Lung (tissue), 12 donors: ENCODE data around the gene LGALS4. TPM values are rescaled to one million over a fixed set of nuclear protein-coding genes. Genes with fewer than 3 reads are reported as not detected.
"Not testable (repeated sequence)": the region's sequence is repeated elsewhere in the genome, so short reads cannot be mapped to it uniquely, and the experiment has no call there.

Source experiments
- ATAC-seq: fragments of 200-7000 bp; cut with Tn5 transposase; one replicate; pipeline ENCODE4 v1.9.1; 2020; ENCODE audit warnings: moderate number of reproducible peaks; ENCODE audit not compliant: insufficient read depth, low FRiP score
- DNase-seq, 3 donors: peaks; one replicate each; pipeline ENCODE4 v3.0.0-alpha.2; 2013 to 2017
- H3K27ac ChIP-seq, 2 donors: one replicate each; pipeline ENCODE4 v1.5.1; 2013; ENCODE audit warnings: mild to moderate bottlenecking in 2 of 2, moderate library complexity in 2 of 2, control low read depth in 1 of 2, inconsistent platforms in 1 of 2, low read depth in 1 of 2, low read length in 1 of 2
- H3K27me3 ChIP-seq, 3 donors: one replicate each; pipeline ENCODE4 v1.5.1; 2013; ENCODE audit warnings: low read length in 2 of 3; ENCODE audit not compliant: control insufficient read depth in 3 of 3, insufficient read depth in 3 of 3
- H3K36me3 ChIP-seq, 4 donors: one replicate each; pipeline ENCODE4 v1.5.1; 2013; ENCODE audit warnings: low read length in 4 of 4, mild to moderate bottlenecking in 1 of 4, moderate library complexity in 1 of 4; ENCODE audit not compliant: control insufficient read depth in 4 of 4, insufficient read depth in 4 of 4
- H3K4me1 ChIP-seq, 5 donors: one replicate each; pipeline ENCODE4 v1.5.1; 2013; ENCODE audit warnings: low read length in 5 of 5, mild to moderate bottlenecking in 2 of 5, moderate library complexity in 1 of 5; ENCODE audit not compliant: control insufficient read depth in 5 of 5, insufficient read depth in 5 of 5
- H3K4me3 ChIP-seq: one replicate; pipeline ENCODE4 v1.5.1; 2013; ENCODE audit warnings: mild to moderate bottlenecking, control low read depth, moderate library complexity
- H3K9ac ChIP-seq, 2 donors: one replicate each; pipeline ENCODE4 v1.5.1; 2013; ENCODE audit warnings: low read length in 2 of 2, control low read depth in 1 of 2; ENCODE audit not compliant: insufficient read depth in 1 of 2
- H3K9me3 ChIP-seq, 4 donors: one replicate each; pipeline ENCODE4 v1.5.1; 2013; ENCODE audit warnings: low read length in 3 of 4, mild to moderate bottlenecking in 1 of 4, moderate library complexity in 1 of 4; ENCODE audit not compliant: control insufficient read depth in 4 of 4, insufficient read depth in 3 of 4
- WGBS, 2 donors: extraction: QIAGEN DNeasy Blood & Tissue Kit; methylation state at CpG; one replicate each; pipeline ENCODE4 v1.1.7; 2013; 5-methylcytosine and 5-hydroxymethylcytosine counted together
- polyA plus RNA-seq, 2 donors: library from polyadenylated mRNA; stranded (reverse); fragments of 200-250 nt; gene quantifications; one replicate each; pipeline ENCODE4 v1.2.1, GENCODE V29; 2013
- total RNA-seq, 2 donors: library from RNA; depleted of rRNA in 1 of 2; stranded (reverse); fragments of >200 nt in 1 of 2; gene quantifications; one replicate each; pipeline ENCODE4 v1.2.1, GENCODE V29; 2014 to 2021
- TF ChIP-seq, protein P1 (sequence below): IDR thresholded peaks from 2 replicates; pipeline ENCODE4 v1.5.1; 2012; ENCODE audit warnings: mild to moderate bottlenecking; ENCODE audit errors: control extremely low read depth, extremely low read depth
- donor health status: control.
- donor health status: control.
- donor health status: Bipolar disorder and iron deficiency.
- donor health status: healthy.
- donor health status: DM: yes; HTN: yes; CAD: no.

The LGALS4 gene
- total and polyA plus RNA-seq, 4 donors, result 0.39 to 4.1 (median 2.6) TPM

GRCh38 chr19:38808741-38809140, 4.0 kb downstream of the LGALS4 start:
- Histone ChIP-seq H3K27me3 (no peaks in the 10 kb centered on the region), H3K36me3 (no peaks in the 10 kb centered on the region), H3K4me3 (no peak overlapping the region), H3K4me1 (peaks cover 0 to 7% (median 0%) of the 10 kb centered on the region in 5 donors), H3K9ac (no peak overlapping the region), H3K9me3 (no peaks in the 10 kb centered on the region), H3K27ac (no peak overlapping the region)
- ATAC-seq, result no peak
- DNase-seq, result no peak
- WGBS, 2 donors, result 92 to 95% methylated on average over 17 of the region's 17 CpGs
- TF ChIP-seq, protein P1, sequence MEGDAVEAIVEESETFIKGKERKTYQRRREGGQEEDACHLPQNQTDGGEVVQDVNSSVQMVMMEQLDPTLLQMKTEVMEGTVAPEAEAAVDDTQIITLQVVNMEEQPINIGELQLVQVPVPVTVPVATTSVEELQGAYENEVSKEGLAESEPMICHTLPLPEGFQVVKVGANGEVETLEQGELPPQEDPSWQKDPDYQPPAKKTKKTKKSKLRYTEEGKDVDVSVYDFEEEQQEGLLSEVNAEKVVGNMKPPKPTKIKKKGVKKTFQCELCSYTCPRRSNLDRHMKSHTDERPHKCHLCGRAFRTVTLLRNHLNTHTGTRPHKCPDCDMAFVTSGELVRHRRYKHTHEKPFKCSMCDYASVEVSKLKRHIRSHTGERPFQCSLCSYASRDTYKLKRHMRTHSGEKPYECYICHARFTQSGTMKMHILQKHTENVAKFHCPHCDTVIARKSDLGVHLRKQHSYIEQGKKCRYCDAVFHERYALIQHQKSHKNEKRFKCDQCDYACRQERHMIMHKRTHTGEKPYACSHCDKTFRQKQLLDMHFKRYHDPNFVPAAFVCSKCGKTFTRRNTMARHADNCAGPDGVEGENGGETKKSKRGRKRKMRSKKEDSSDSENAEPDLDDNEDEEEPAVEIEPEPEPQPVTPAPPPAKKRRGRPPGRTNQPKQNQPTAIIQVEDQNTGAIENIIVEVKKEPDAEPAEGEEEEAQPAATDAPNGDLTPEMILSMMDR, result no peak

- not testable (repeated sequence) for H3K9ac ChIP-seq, H3K27ac ChIP-seq, H3K9me3 ChIP-seq, DNase-seq, H3K4me1 ChIP-seq, H3K27me3 ChIP-seq, ATAC-seq, H3K36me3 ChIP-seq, H3K4me3 ChIP-seq
- 77 to 81% methylated on average over 13 to 15 of the region's 18 CpGs for WGBS, 2 donors
Observed at GRCh38 chr19:38807374-38808098, 5.2 kb downstream of the LGALS4 start.

DNA sequence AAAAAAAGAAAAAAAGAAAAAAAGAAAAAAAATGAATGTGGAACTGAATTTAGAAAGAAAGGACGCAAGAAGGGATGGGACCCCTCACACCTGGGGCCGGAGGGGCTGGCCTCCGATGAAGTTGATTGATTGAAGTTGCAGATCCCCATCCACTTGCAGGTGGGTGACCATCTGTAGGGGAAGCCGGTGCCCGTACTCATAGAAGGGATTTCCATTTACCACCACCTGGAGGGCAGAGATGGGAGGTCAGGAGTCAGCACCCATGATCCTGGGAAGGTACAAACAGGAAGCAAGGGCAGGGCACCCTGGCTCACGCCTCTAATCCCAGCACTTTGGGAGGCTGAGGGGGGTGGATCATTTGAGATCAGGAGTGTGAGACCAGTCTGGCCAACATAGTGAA, 6.4 kb downstream of the LGALS4 start:
- Histone ChIP-seq H3K27me3 (no peaks in the 10 kb centered on the region), H3K4me3 (no peak overlapping the region), H3K36me3 (no peaks in the 10 kb centered on the region), H3K27ac (no peak overlapping the region), H3K4me1 (peaks cover 0 to 7% (median 0%) of the 10 kb centered on the region in 5 donors), H3K9me3 (no peaks in the 10 kb centered on the region), H3K9ac (no peak overlapping the region)
- ATAC-seq, result no peak
- WGBS, 2 donors, result 92 to 96% methylated on average over 6 of the region's 6 CpGs
- DNase-seq, result no peak
- TF ChIP-seq, protein P1, result no peak

GRCh38 chr19:38805180-38805579, 7.6 kb downstream of the LGALS4 start:
- no peak for ATAC-seq
- no peaks in the 10 kb centered on the region for H3K9me3 ChIP-seq

More at GRCh38 chr19:38805180-38805579, 7.6 kb downstream of the LGALS4 start:
- WGBS, 2 donors, result 48 to 60% methylated on average over 1 of the region's 1 CpG
- Histone ChIP-seq H3K27me3 (no peaks in the 10 kb centered on the region), H3K27ac (no peak overlapping the region), H3K4me3 (no peak overlapping the region), H3K36me3 (peaks cover 0 to 5% (median 0%) of the 10 kb centered on the region in 4 donors), H3K9ac (no peak overlapping the region), H3K4me1 (peaks cover 0 to 7% (median 0%) of the 10 kb centered on the region in 5 donors)
- TF ChIP-seq, protein P1, result no peak
- DNase-seq, result no peak
